Measurements from ENCODE around the gene TNS1.
A peak's percentile ranks its signal among the peaks of the same experiment; 100 is the strongest.

The TNS1 gene

GRCh38 chr2:217755027-217755745 is 247.6 kb downstream of the TNS1 start:
- DNase-seq (ENCODE audit: low read depth, low spot score) = peak; percentile 81
- no peak overlapping the region for H3K4me3 ChIP-seq (ENCODE audit: low read length)

GRCh38 chr2:217753460-217754200 is 249.2 kb downstream of the TNS1 start:
- DNase-seq (ENCODE audit: low read depth, low spot score) = no peak
- no peak overlapping the region for H3K4me3 ChIP-seq (ENCODE audit: low read length)

- DNase-seq (ENCODE audit: low read depth, low spot score) = no peak
- H3K4me3 ChIP-seq (ENCODE audit: low read length) = no peak overlapping the region
These were observed 249.9 kb downstream of the TNS1 start for GRCh38 chr2:217752714-217753459.

- H3K4me3 ChIP-seq (ENCODE audit: low read length) = no peak overlapping the region
- DNase-seq (ENCODE audit: low read depth, low spot score) = no peak
These were observed 250.8 kb downstream of the TNS1 start for GRCh38 chr2:217751952-217752351.

- DNase-seq (ENCODE audit: low read depth, low spot score) = no peak
- H3K4me3 ChIP-seq (ENCODE audit: low read length) = no peak overlapping the region
These were observed 251.6 kb downstream of the TNS1 start for GRCh38 chr2:217751192-217751591.
